ENCODE results near the gene CDC42BPB. TPM values are rescaled to one million over a fixed set of nuclear protein-coding genes. Genes with fewer than 3 reads are reported as not detected.

Gene CDC42BPB
- polyA plus RNA-seq, 1 donor (not counting 4 experiments of a cell fraction or from before 2014, with no cell fraction given) = 41.3 TPM

- TF ChIP-seq, protein P1, sequence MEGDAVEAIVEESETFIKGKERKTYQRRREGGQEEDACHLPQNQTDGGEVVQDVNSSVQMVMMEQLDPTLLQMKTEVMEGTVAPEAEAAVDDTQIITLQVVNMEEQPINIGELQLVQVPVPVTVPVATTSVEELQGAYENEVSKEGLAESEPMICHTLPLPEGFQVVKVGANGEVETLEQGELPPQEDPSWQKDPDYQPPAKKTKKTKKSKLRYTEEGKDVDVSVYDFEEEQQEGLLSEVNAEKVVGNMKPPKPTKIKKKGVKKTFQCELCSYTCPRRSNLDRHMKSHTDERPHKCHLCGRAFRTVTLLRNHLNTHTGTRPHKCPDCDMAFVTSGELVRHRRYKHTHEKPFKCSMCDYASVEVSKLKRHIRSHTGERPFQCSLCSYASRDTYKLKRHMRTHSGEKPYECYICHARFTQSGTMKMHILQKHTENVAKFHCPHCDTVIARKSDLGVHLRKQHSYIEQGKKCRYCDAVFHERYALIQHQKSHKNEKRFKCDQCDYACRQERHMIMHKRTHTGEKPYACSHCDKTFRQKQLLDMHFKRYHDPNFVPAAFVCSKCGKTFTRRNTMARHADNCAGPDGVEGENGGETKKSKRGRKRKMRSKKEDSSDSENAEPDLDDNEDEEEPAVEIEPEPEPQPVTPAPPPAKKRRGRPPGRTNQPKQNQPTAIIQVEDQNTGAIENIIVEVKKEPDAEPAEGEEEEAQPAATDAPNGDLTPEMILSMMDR (optimal IDR thresholded peaks at IDR 0.05 in 1 of 3, IDR thresholded peaks at IDR 0.05 in 1 of 3, conservative IDR thresholded peaks at IDR 0.05 in 1 of 3; ENCODE audit: extremely low read depth in 1 of 3, insufficient read depth in 2 of 3, low read length in 3 of 3) = no peak
- TF ChIP-seq EZH2 (IDR thresholded peaks at IDR 0.05; ENCODE audit: low read length) = no peak
- dilution Hi-C loops (cut with MboI; ENCODE audit: extremely low pct_ligation_motif_present, low sequenced_read_pairs) = no loop called here
- Histone ChIP-seq H3K27ac (ENCODE audit: control insufficient read depth, insufficient read depth, low read length) (no peak overlapping the region), H3K27me3 (ENCODE audit: control insufficient read depth, extremely low read depth, insufficient read depth, low read length) (no peaks in the 10 kb centered on the region), H3K4me1 (ENCODE audit: control insufficient read depth, extremely low read depth, insufficient read depth, low read length) (no peaks in the 10 kb centered on the region), H3K9me3 (ENCODE audit: control insufficient read depth, low read depth, low read length) (no peaks in the 10 kb centered on the region), H3K9ac (ENCODE audit: control insufficient read depth, extremely low read depth, insufficient read depth, low read length) (no peak overlapping the region), H3K36me3 (ENCODE audit: control insufficient read depth in 2 of 2, extremely low read depth in 1 of 2, insufficient read depth in 2 of 2, low read length in 2 of 2) (peaks cover 46 to 54% of the 10 kb centered on the region in 2 experiments), H3K4me3 (ENCODE audit: control insufficient read depth in 2 of 3, extremely low read depth in 1 of 3, insufficient read depth in 2 of 3, low read depth in 1 of 3, low read length in 3 of 3) (no peak overlapping the region), H3K79me2 (ENCODE audit: control insufficient read depth, insufficient read depth, low read length) (no peaks in the 10 kb centered on the region), H3K4me2 (ENCODE audit: control insufficient read depth, extremely low read depth, insufficient read depth, low read depth, low read length) (no peak overlapping the region), H3K9me1 (ENCODE audit: control insufficient read depth, extremely low read depth, insufficient read depth, low read length) (no peaks in the 10 kb centered on the region), H4K20me1 (ENCODE audit: control insufficient read depth, extremely low read depth, insufficient read depth, low read length) (no peaks in the 10 kb centered on the region), H2AFZ (ENCODE audit: control insufficient read depth, low read length) (no peak overlapping the region)
- no peak for DNase-seq (ENCODE audit: low read depth, low spot score)
- no peak for FAIRE-seq
These were observed 85.3 kb downstream of the CDC42BPB start for GRCh38 chr14:102971836-102972606.

GRCh38 chr14:102971314-102971713, 86.0 kb downstream of the CDC42BPB start:
- dilution Hi-C loops (cut with MboI; ENCODE audit: extremely low pct_ligation_motif_present, low sequenced_read_pairs) = no loop called here
- H3K36me3 ChIP-seq (ENCODE audit: control insufficient read depth in 2 of 2, extremely low read depth in 1 of 2, insufficient read depth in 2 of 2, low read length in 2 of 2) = peaks cover 42 to 61% of the 10 kb centered on the region in 2 experiments

More at GRCh38 chr14:102971314-102971713, 86.0 kb downstream of the CDC42BPB start:
- Histone ChIP-seq H3K27ac (ENCODE audit: control insufficient read depth, insufficient read depth, low read length) (no peak overlapping the region), H3K79me2 (ENCODE audit: control insufficient read depth, insufficient read depth, low read length) (no peaks in the 10 kb centered on the region), H3K9me1 (ENCODE audit: control insufficient read depth, extremely low read depth, insufficient read depth, low read length) (no peaks in the 10 kb centered on the region), H4K20me1 (ENCODE audit: control insufficient read depth, extremely low read depth, insufficient read depth, low read length) (no peaks in the 10 kb centered on the region), H3K4me1 (ENCODE audit: control insufficient read depth, extremely low read depth, insufficient read depth, low read length) (no peaks in the 10 kb centered on the region), H3K9ac (ENCODE audit: control insufficient read depth, extremely low read depth, insufficient read depth, low read length) (no peak overlapping the region), H3K9me3 (ENCODE audit: control insufficient read depth, low read depth, low read length) (no peaks in the 10 kb centered on the region), H2AFZ (ENCODE audit: control insufficient read depth, low read length) (no peak overlapping the region), H3K4me2 (ENCODE audit: control insufficient read depth, extremely low read depth, insufficient read depth, low read depth, low read length) (no peak overlapping the region), H3K27me3 (ENCODE audit: control insufficient read depth, extremely low read depth, insufficient read depth, low read length) (no peaks in the 10 kb centered on the region), H3K4me3 (ENCODE audit: control insufficient read depth in 2 of 3, extremely low read depth in 1 of 3, insufficient read depth in 2 of 3, low read depth in 1 of 3, low read length in 3 of 3) (no peak overlapping the region)
- FAIRE-seq (no peak), DNase-seq (ENCODE audit: low read depth, low spot score) (no peak)
- TF ChIP-seq, protein P1 (optimal IDR thresholded peaks at IDR 0.05 in 1 of 3, IDR thresholded peaks at IDR 0.05 in 1 of 3, conservative IDR thresholded peaks at IDR 0.05 in 1 of 3; ENCODE audit: extremely low read depth in 1 of 3, insufficient read depth in 2 of 3, low read length in 3 of 3) = no peak
- no peak for TF ChIP-seq EZH2 (IDR thresholded peaks at IDR 0.05; ENCODE audit: low read length)
